DMS 273 treated with DMSO at 0.1 percent for 48 hours (cell line): ENCODE results near the gene PHYKPL.
"Not testable (repeated sequence)": the region's sequence is repeated elsewhere in the genome, so short reads cannot be mapped to it uniquely, and the experiment has no call there.

Experiments
- DNase-seq: peaks from one replicate; lab custom pipeline; 2025; lab: John Stamatoyannopoulos, UW

Gene PHYKPL

GRCh38 chr5:178264044-178264443 lies 31.4 kb upstream of the PHYKPL start:
- DNase-seq, result no peak

DNA sequence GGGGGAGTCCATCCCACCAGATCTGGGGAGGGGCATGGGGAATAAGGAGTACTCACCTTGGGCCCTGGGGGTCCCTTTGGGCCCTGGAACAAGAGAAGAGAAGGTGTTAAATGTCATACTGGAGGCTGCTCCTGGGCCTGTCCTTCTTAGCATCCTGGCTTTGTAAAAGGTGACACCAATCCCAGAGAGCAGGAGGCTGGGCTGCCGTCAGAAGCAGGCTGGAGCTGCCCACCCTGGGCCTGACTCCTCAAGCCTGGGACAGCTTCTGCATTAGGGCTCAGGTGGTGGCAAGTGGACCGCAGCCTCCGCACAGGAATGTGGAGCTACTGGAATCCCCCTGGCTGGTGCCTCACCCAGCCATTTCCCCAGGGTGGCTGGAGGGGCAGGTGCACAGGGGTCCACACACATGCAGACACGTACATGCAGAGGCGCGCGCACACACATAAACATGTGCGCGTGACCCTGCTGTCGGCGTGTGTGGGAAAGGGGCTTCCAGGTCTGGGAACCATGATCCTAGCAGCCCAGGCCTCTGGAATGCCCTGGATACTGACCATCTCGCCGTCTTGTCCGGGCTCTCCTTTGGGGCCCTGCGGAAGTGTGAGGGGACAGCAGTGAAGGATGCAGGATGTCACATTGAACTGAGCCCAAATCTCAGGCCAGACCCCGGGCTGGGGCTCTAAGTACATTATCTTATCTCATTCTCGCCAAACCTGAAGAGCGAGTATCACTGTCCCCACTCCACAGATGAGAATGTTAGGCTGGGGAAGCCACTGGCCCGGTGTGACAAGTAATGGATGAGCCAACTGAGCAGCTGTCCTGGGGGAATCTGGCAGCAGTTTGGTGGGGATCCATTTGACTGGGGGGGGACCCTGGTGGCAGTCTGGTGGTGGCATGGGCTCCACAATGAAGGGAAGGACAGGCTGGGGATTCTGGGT lies 29.3 kb upstream of the PHYKPL start:
- DNase-seq, result no peak

- no peak for DNase-seq
These were observed 27.3 kb upstream of the PHYKPL start for GRCh38 chr5:178259623-178260536.

DNA sequence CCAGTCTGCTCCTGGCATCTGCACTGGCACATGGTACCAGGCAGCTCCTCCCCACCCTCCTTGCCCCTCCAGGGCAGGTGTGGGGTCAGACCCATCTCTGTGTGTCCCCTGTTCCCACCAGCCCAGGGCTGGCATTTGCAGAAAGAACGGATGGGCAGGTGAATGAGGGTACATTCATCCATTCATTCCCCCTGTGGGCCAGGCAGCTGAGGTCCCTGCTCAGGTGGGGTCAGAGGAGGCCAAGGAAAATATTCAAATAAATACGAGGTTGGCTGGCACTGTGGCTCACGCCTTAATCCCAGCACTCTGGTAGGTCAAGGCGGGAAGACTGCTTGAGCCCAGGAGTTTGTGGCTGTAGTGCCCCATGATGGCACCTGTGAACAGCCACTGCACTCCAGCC lies 25.0 kb upstream of the PHYKPL start:
- DNase-seq, result no peak

DNA sequence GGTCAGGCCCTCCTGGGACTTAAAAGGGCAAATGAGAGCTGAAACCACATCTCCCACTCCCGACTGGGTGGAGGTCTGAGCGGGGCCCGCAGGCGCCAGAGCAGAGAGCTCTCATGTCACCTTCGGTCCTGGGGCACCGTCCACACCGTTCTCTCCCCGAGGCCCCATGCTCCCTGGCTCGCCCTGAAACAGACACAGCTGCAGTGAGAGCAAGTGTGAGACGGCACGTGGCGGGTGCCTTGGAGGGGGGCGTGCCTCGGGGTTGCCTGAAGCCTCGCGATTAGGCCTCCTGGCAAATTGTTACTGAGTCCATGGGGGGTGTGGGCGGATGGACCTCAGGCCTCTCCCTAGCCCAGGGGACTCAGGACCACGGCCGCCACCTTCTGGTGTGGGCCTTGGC lies 24.1 kb upstream of the PHYKPL start:
- DNase-seq, result no peak

DNA sequence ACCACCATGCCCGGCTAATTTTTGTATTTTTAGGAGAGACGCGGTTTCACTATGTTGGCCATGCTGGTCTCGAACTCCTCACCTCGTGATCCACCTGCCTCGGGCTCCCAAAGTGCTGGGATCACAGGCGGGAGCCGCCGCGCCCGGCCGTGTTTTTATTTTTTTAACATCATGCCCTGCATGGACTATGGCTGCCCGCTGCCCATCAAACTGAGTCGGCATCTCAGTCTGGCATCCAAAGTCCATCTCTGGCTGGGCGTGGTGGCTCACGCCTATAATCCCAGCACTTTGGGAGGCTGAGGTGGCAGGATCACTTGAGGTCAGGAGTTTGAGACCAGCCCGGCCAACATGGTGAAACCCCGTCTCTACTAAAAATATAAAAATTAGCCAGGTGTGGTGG lies 21.0 kb upstream of the PHYKPL start:
- not testable (repeated sequence) for DNase-seq

DNA sequence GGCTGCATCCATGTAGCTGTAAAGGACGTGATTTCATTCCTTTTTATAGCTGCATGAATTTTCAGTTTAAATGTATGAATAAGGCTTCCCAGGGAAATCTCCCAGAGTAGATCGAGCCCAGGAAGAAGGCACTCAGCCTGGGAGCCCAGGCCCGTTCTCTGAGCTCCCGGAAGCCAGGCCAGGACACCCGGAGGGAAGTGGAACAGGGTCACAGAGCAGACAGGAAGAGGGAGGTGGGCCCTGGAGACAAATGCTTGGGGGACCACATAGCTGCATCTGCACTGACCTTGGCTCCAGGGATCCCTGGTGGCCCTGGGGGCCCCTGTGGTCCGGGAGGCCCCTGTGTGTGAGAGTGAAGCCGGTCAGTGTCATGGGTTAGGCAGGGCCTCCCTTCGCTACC lies 19.7 kb upstream of the PHYKPL start:
- DNase-seq, result no peak

DNA sequence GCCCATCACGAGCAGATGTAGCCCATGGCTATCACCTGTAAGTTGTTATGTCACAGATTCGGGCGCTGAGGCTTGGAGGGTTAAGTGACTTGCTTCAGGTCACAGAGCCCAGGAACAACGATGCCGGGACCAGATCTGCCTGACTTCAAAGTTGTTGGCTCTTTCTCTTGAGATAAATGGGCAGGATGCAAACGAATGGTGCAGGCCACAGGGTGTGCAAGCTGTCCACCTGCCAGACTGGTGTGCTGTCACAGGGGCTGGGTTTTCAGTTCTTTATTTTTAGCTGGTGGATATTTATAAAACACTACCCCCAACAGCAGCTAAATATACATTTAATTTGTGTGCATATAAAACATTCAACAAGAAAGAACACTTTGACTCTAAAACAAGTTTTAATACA lies 17.7 kb upstream of the PHYKPL start:
- no peak for DNase-seq

- DNase-seq, result no peak
These were observed 16.8 kb upstream of the PHYKPL start for GRCh38 chr5:178249191-178249989.

DNA sequence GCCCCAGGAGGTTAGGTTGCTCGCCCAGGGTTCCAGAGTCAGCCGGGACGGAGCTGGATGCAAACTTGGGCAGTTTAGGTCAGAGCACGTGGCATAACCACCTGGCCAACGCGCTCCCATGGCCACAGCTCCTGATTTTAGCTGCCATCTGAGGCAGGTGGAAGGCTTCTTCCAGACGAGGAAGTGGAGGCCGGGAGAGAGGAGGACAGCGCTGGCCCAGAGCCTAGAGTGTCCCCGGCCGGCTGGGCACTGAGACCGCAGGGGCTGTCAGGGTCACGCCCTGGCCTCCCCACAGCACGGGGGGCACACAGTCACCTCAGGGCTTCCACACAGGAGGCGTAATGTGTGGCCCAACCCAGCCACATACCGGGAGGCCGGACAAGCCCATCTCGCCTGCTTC lies 16.1 kb upstream of the PHYKPL start:
- DNase-seq, result no peak

GRCh38 chr5:178247481-178248456 lies 15.2 kb upstream of the PHYKPL start:
- DNase-seq, result no peak

GRCh38 chr5:178246624-178247279 lies 14.2 kb upstream of the PHYKPL start:
- no peak for DNase-seq

- DNase-seq, result no peak
These were observed 12.8 kb upstream of the PHYKPL start for GRCh38 chr5:178245389-178245788.

DNA sequence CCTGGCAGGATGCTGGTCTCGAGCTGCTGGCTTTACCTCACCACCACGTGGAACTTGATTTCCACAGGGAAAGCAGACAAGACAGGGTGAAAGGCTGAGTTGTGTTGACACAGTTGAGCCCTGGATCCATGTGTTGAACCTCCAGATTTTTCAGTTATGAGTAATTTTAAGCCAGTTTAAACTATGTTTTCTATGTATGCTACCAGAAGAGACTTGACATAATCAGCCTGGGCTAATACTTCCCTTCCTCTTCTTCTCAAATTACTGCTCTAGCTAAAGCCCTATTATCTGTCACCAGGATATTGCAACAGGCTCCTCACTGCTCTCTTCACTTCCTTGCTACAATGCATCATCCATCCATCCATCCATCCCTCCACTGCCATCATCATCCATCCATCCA lies 12.0 kb upstream of the PHYKPL start:
- no peak for DNase-seq

- no peak for DNase-seq
These were observed 9.8 kb upstream of the PHYKPL start for GRCh38 chr5:178242416-178242815.

DNA sequence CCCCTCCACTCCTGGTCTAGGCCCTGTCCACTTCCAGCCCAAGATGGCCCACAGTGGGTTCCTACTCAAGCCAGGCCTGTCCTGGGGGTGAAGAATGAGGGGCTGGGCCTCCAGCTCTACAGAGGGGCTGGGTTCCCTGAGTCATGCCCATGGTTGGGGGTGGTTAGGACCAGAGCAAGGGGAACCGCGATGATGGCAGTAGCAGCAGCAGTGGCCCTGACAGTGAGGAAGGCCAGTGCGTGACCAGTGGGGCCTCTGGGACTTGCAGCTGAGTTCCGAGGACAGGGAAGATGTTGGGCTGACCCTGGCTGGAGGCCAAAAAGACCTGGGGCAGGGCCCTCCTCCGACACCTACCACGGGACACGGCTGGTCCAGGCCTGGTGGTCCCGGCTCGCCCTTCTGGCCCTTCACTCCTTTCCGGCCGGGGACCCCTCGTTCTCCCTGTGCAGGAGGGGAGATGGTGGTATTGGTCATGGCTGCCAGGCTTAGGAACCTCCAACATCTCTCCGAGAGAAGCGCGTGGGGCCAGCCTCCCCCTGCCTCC lies 9.2 kb upstream of the PHYKPL start:
- no peak for DNase-seq

DNA sequence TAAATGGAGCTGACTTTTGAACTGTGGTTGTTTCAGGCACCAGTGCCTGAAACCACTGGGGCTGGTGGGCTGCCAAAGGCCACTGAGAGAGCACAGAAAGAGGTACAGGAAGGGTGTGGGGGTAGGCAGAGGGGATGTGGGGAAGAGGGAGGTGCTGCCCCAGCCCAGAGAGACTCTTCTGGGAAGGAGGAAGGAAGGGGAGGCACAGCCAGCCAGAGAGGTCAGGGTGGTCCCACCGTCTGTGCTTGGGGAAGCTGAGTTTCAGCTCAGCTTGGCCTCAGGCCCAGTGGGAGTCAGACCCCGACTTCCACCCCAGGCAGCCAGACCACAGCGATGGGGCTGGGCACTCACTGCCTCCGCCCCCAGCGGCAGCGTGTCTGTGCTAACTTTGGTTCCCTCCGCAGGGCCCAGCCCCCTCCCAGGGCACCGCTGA lies 8.6 kb upstream of the PHYKPL start:
- DNase-seq, result no peak

- no peak for DNase-seq
These were observed 8.2 kb upstream of the PHYKPL start for GRCh38 chr5:178240766-178241165.

DNA sequence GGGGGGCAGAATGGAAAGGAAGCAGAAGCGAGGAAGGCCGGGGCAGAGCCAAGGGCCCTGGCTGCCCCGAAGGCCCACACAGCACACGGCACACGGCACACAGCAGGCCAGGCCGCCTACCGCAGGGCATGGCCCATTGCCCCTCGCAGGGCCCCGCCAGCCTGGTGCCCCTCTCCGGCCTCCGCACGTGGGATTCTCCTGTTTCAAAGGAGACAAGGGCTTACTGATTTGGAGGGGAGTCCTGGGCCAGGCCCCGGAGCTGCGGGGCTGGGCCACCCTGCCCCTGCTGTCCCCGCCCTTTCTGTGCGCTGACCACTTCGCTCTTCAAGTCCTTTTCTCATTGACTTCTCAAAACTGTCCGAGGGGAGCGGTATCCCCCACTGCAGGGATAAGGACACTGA lies 7.7 kb upstream of the PHYKPL start:
- no peak for DNase-seq
